Skeletal muscle tissue (tissue), 4 donors: ENCODE measurements around the gene BTG1. TPM values are rescaled to one million over a fixed set of nuclear protein-coding genes. Genes with fewer than 3 reads are reported as not detected.

Experiments
- H3K27ac ChIP-seq: one replicate; pipeline ENCODE4 v1.7.0; 2013; ENCODE audit warnings: mild to moderate bottlenecking, low read depth, low read length, inconsistent platforms
- H3K27me3 ChIP-seq, 3 donors: one replicate each; pipeline ENCODE4 v1.7.0; 2013; ENCODE audit warnings: low read length in 3 of 3; ENCODE audit not compliant: control insufficient read depth in 3 of 3, insufficient read depth in 3 of 3
- H3K36me3 ChIP-seq, 3 donors: one replicate each; pipeline ENCODE4 v1.7.0; 2013; ENCODE audit warnings: low read length in 3 of 3; ENCODE audit not compliant: control insufficient read depth in 3 of 3, insufficient read depth in 3 of 3
- H3K4me1 ChIP-seq, 3 donors: one replicate each; pipeline ENCODE4 v1.7.0; 2013; ENCODE audit warnings: low read length in 3 of 3, mild to moderate bottlenecking in 3 of 3; ENCODE audit not compliant: control insufficient read depth in 3 of 3, insufficient read depth in 3 of 3
- H3K4me3 ChIP-seq, 3 donors: one replicate each; pipeline ENCODE4 v1.7.0; 2013; ENCODE audit warnings: low read length in 3 of 3
- H3K9ac ChIP-seq, 3 donors: one replicate each; pipeline ENCODE4 v1.7.0; 2013; ENCODE audit warnings: low read length in 3 of 3, mild to moderate bottlenecking in 3 of 3, moderate library complexity in 2 of 3, low read depth in 1 of 3
- H3K9me3 ChIP-seq, 3 donors: one replicate each; pipeline ENCODE4 v1.7.0; 2013; ENCODE audit warnings: low read length in 3 of 3; ENCODE audit not compliant: control insufficient read depth in 3 of 3
- total RNA-seq: library from RNA; depleted of rRNA; stranded (reverse); fragments of >200 nt; gene quantifications from one replicate; pipeline ENCODE4 v1.2.3, GENCODE V29; 2014
- donor health status: Osteomylitis.

BTG1 gene
- total RNA-seq, 1 donor from 2014 or later, result 26.1 TPM

- no peak overlapping the region for H3K27ac ChIP-seq
- H3K4me1 ChIP-seq, result no peaks in the 10 kb centered on the region
- no peak overlapping the region for H3K4me3 ChIP-seq
- H3K36me3 ChIP-seq, result no peaks in the 10 kb centered on the region
- no peak overlapping the region for H3K9ac ChIP-seq
- no peaks in the 10 kb centered on the region for H3K27me3 ChIP-seq
- H3K9me3 ChIP-seq, result no peaks in the 10 kb centered on the region
Observed at GRCh38 chr12:92155733-92156132, 10.1 kb upstream of the BTG1 start.

GRCh38 chr12:92151916-92152315 is 6.3 kb upstream of the BTG1 start:
- Histone ChIP-seq H3K4me3 (no peak overlapping the region), H3K9ac (no peak overlapping the region), H3K27ac (no peak overlapping the region), H3K36me3 (no peaks in the 10 kb centered on the region), H3K27me3 (no peaks in the 10 kb centered on the region), H3K4me1 (no peaks in the 10 kb centered on the region), H3K9me3 (no peaks in the 10 kb centered on the region)

- no peaks in the 10 kb centered on the region for H3K9me3 ChIP-seq
Observed at GRCh38 chr12:92149563-92149962, 3.9 kb upstream of the BTG1 start.

DNA sequence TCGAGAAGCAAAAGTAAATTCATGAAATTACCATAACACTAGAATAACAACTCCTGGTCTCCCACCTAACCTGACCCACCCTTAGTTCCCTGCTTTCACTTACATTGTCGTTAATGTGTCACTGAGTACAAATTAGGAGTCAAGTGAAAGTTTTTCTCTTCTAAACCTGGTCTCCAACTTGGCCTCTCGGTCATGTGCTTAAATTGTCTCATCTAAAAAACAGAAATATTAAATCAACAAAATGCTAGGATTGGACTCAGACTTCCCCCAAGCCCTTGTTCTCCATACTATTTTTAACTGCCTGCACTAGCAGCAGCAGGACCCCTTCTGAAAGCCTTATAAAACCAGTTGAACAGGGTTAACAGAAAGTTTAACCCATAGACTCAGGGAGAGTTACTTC is 1.8 kb upstream of the BTG1 start:
- peaks cover 2 to 17% (median 5%) of the 10 kb centered on the region in 3 donors for H3K4me1 ChIP-seq
- peaks cover 3 to 8% (median 5%) of the 10 kb centered on the region in 3 donors for H3K36me3 ChIP-seq
- H3K4me3 ChIP-seq, result no peak overlapping the region
- H3K9ac ChIP-seq, result peak overlapping the region in 1 of 3 donors; percentile 38
- no peaks in the 10 kb centered on the region for H3K9me3 ChIP-seq
- no peaks in the 10 kb centered on the region for H3K27me3 ChIP-seq
- peak overlapping the region; percentile 88 for H3K27ac ChIP-seq

More at GRCh38 chr12:92149563-92149962, 3.9 kb upstream of the BTG1 start:
- Histone ChIP-seq H3K4me1 (peaks cover 0 to 2% (median under 1%) of the 10 kb centered on the region in 3 donors), H3K36me3 (no peaks in the 10 kb centered on the region), H3K27ac (no peak overlapping the region), H3K27me3 (no peaks in the 10 kb centered on the region), H3K4me3 (no peak overlapping the region), H3K9ac (no peak overlapping the region)

- no peaks in the 10 kb centered on the region for H3K27me3 ChIP-seq
- H3K9me3 ChIP-seq, result no peaks in the 10 kb centered on the region
- peak overlapping the region; percentile 90 to 99 (median 94) for H3K4me3 ChIP-seq
- peaks cover 3 to 8% (median 5%) of the 10 kb centered on the region in 3 donors for H3K36me3 ChIP-seq
- H3K4me1 ChIP-seq, result peaks cover 2 to 19% (median 13%) of the 10 kb centered on the region in 3 donors
- peak overlapping the region; percentile 83 to 91 (median 87) for H3K9ac ChIP-seq
- H3K27ac ChIP-seq, result peak overlapping the region; percentile 88
Observed at GRCh38 chr12:92146497-92147224, 1.0 kb upstream of the BTG1 start.

GRCh38 chr12:92145481-92145730 is 240 bp downstream of the BTG1 start:
- Histone ChIP-seq H3K9me3 (no peaks in the 10 kb centered on the region), H3K9ac (peak overlapping the region; percentile 92 to 96 (median 96)), H3K27me3 (no peaks in the 10 kb centered on the region), H3K4me1 (peaks cover 4 to 19% (median 18%) of the 10 kb centered on the region in 3 donors), H3K27ac (peak overlapping the region; percentile 98), H3K36me3 (peaks cover 3 to 8% (median 5%) of the 10 kb centered on the region in 3 donors), H3K4me3 (peak overlapping the region; percentile 76 to 93 (median 88))

- Histone ChIP-seq H3K36me3 (peaks cover 3 to 8% (median 5%) of the 10 kb centered on the region in 3 donors), H3K9ac (peak overlapping the region; percentile 92 to 96 (median 96)), H3K27me3 (no peaks in the 10 kb centered on the region), H3K27ac (peak overlapping the region; percentile 98), H3K9me3 (no peaks in the 10 kb centered on the region), H3K4me1 (peaks cover 4 to 23% (median 20%) of the 10 kb centered on the region in 3 donors), H3K4me3 (peak overlapping the region; percentile 76 to 93 (median 88))
Observed at GRCh38 chr12:92144631-92145480, 790 bp downstream of the BTG1 start.

DNA sequence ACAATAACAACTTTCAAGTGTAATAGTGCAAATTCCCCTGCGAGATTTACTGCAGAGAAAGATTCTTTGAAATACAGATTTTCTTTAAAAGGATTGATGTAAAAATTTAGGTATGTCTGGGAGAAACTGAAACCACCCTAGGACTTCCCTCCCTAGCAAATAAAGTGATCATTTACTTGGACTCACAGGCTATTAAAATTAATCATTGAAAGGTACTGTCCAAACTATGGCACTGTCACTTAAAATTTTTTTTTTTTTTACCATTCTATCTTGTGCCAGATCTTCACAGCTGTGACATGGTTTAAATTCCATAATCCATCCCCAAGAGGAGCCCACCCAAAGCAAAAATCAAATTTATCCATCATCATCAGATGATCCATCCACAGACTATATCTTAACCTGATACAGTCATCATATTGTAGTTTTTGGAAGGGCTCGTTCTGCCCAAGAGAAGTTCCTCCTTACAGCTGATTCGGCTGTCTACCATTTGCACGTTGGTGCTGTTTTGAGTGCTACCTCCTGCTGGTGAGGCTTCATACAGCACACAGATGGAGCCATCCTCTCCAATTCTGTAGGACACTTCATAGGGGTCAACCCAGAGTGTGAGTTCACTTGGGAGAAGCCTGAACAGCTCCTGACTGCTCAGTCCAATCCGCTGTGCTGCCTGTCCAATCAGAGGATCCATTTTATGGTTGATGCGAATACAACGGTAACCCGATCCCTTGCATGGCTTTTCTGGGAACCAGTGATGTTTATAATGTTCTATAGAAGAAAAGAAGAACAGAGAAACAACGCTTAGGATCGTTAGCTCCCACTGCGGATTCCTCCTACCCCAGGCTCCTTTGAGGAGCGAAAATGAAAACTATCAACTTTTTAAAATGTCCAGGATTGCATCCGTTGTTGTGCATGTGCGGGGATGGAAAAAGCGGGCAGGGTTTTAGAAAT is 1.7 kb downstream of the BTG1 start:
- H3K4me3 ChIP-seq, result peak overlapping the region; percentile 76 to 93 (median 88)
- H3K9me3 ChIP-seq, result no peaks in the 10 kb centered on the region
- H3K36me3 ChIP-seq, result peaks cover 3 to 8% (median 5%) of the 10 kb centered on the region in 3 donors
- peak overlapping the region; percentile 98 for H3K27ac ChIP-seq
- peak overlapping the region; percentile 92 to 96 (median 96) for H3K9ac ChIP-seq
- H3K27me3 ChIP-seq, result no peaks in the 10 kb centered on the region
- H3K4me1 ChIP-seq, result peaks cover 4 to 28% (median 25%) of the 10 kb centered on the region in 3 donors

DNA sequence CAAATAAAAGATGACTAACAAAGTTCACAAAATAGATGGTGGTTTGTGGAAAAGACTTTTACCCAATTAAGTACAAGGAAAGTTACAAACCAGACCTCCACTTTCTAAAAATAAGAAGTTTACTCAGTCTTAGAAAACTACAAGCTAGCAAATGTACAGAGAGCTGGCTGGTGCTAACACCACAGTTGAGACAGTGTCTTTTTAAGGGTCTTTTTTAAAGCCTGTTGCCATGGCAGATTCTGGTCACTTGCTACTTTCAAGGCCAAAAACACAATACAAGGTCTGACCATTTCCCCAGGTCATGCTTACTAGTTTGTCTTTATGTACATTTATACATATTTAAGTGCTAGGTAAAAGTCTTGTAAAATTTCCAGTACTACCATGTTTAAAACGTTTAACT is 2.4 kb downstream of the BTG1 start:
- peak overlapping the region; percentile 92 to 96 (median 96) for H3K9ac ChIP-seq
- H3K4me3 ChIP-seq, result peak overlapping the region; percentile 76 to 93 (median 88)
- H3K27ac ChIP-seq, result peak overlapping the region; percentile 98
- H3K9me3 ChIP-seq, result no peaks in the 10 kb centered on the region
- peaks cover 4 to 29% (median 25%) of the 10 kb centered on the region in 3 donors for H3K4me1 ChIP-seq
- no peaks in the 10 kb centered on the region for H3K27me3 ChIP-seq
- H3K36me3 ChIP-seq, result peaks cover 3 to 8% (median 5%) of the 10 kb centered on the region in 3 donors
